Measurements from ENCODE around the gene VWA5A. TPM values are rescaled to one million over a fixed set of nuclear protein-coding genes. Genes with fewer than 3 reads are reported as not detected.

Gene VWA5A
- total RNA-seq, 2 experiments from 2014 or later, result 6.9 to 7.7 TPM

GRCh38 chr11:124079631-124080326 is 35.5 kb upstream of the VWA5A start:
- POLR2A ChIA-PET, result interaction anchor here (0.6 kb wide), 1 partner anchor 134 kb away, joined by 3 read pairs; no protein-coding TSS in a partner anchor
- Mint-ChIP-seq H3K4me1 (no peaks in the 10 kb centered on the region), H3K4me3 (no peak overlapping the region), H3K9me3 (no peaks in the 10 kb centered on the region), H3K36me3 (no peaks in the 10 kb centered on the region), H3K27me3 (peaks cover 30% of the 10 kb centered on the region), H3K27ac (no peak overlapping the region)
- DNase-seq (no peak), ATAC-seq (ENCODE audit: low read depth) (no peak)

GRCh38 chr11:124080327-124081001 is 34.8 kb upstream of the VWA5A start:
- Mint-ChIP-seq H3K4me1 (no peaks in the 10 kb centered on the region), H3K9me3 (no peaks in the 10 kb centered on the region), H3K36me3 (no peaks in the 10 kb centered on the region), H3K4me3 (no peak overlapping the region), H3K27me3 (peaks cover 33% of the 10 kb centered on the region), H3K27ac (no peak overlapping the region)
- POLR2A ChIA-PET, result interaction anchor here (0.6 kb wide), 1 partner anchor 133 kb away, joined by 3 read pairs; no protein-coding TSS in a partner anchor
- ATAC-seq (ENCODE audit: low read depth) (no peak), DNase-seq (no peak)

GRCh38 chr11:124081483-124081882 is 33.8 kb upstream of the VWA5A start:
- Mint-ChIP-seq H3K36me3 (no peaks in the 10 kb centered on the region), H3K27ac (no peak overlapping the region), H3K27me3 (peaks cover 29% of the 10 kb centered on the region), H3K4me3 (no peak overlapping the region), H3K9me3 (no peaks in the 10 kb centered on the region), H3K4me1 (no peaks in the 10 kb centered on the region)
- POLR2A ChIA-PET, result no interaction called here
- DNase-seq, result no peak
- no peak for ATAC-seq (ENCODE audit: low read depth)

GRCh38 chr11:124082371-124082770 is 32.9 kb upstream of the VWA5A start:
- POLR2A ChIA-PET, result no interaction called here
- DNase-seq (no peak), ATAC-seq (ENCODE audit: low read depth) (no peak)
- no peak overlapping the region for H3K27ac Mint-ChIP-seq
- no peak overlapping the region for H3K4me3 Mint-ChIP-seq
- no peaks in the 10 kb centered on the region for H3K9me3 Mint-ChIP-seq
- no peaks in the 10 kb centered on the region for H3K36me3 Mint-ChIP-seq
- peaks cover 26% of the 10 kb centered on the region for H3K27me3 Mint-ChIP-seq
- no peaks in the 10 kb centered on the region for H3K4me1 Mint-ChIP-seq

- no peak for DNase-seq
- peaks cover 22% of the 10 kb centered on the region for H3K27me3 Mint-ChIP-seq
- POLR2A ChIA-PET, result no interaction called here
- H3K4me1 Mint-ChIP-seq, result no peaks in the 10 kb centered on the region
- no peak for ATAC-seq (ENCODE audit: low read depth)
- H3K9me3 Mint-ChIP-seq, result no peaks in the 10 kb centered on the region
- no peaks in the 10 kb centered on the region for H3K36me3 Mint-ChIP-seq
- no peak overlapping the region for H3K4me3 Mint-ChIP-seq
- no peak overlapping the region for H3K27ac Mint-ChIP-seq
Observed at GRCh38 chr11:124085583-124085982, 29.7 kb upstream of the VWA5A start.

GRCh38 chr11:124085997-124086846 is 29.0 kb upstream of the VWA5A start:
- H3K36me3 Mint-ChIP-seq, result no peaks in the 10 kb centered on the region
- no peaks in the 10 kb centered on the region for H3K4me1 Mint-ChIP-seq
- H3K9me3 Mint-ChIP-seq, result no peaks in the 10 kb centered on the region
- POLR2A ChIA-PET, result no interaction called here
- no peak overlapping the region for H3K27ac Mint-ChIP-seq
- H3K27me3 Mint-ChIP-seq, result peaks cover 20% of the 10 kb centered on the region
- ATAC-seq (ENCODE audit: low read depth), result no peak
- DNase-seq, result no peak
- no peak overlapping the region for H3K4me3 Mint-ChIP-seq

- no peak overlapping the region for H3K4me3 Mint-ChIP-seq
- POLR2A ChIA-PET, result no interaction called here
- ATAC-seq (ENCODE audit: low read depth), result no peak
- H3K27me3 Mint-ChIP-seq, result peaks cover 19% of the 10 kb centered on the region
- H3K27ac Mint-ChIP-seq, result no peak overlapping the region
- H3K36me3 Mint-ChIP-seq, result no peaks in the 10 kb centered on the region
- DNase-seq, result no peak
- no peaks in the 10 kb centered on the region for H3K9me3 Mint-ChIP-seq
- H3K4me1 Mint-ChIP-seq, result no peaks in the 10 kb centered on the region
Observed at GRCh38 chr11:124090996-124091395, 24.3 kb upstream of the VWA5A start.

- no peaks in the 10 kb centered on the region for H3K9me3 Mint-ChIP-seq
- DNase-seq (no peak), ATAC-seq (ENCODE audit: low read depth) (no peak)
- H3K36me3 Mint-ChIP-seq, result no peaks in the 10 kb centered on the region
- no peak overlapping the region for H3K27ac Mint-ChIP-seq
- POLR2A ChIA-PET, result no interaction called here
- H3K4me3 Mint-ChIP-seq, result no peak overlapping the region
- peaks cover 20% of the 10 kb centered on the region for H3K27me3 Mint-ChIP-seq
- no peaks in the 10 kb centered on the region for H3K4me1 Mint-ChIP-seq
Observed at GRCh38 chr11:124093330-124093729, 21.9 kb upstream of the VWA5A start.

- Mint-ChIP-seq H3K27me3 (peaks cover 19% of the 10 kb centered on the region), H3K27ac (no peak overlapping the region), H3K9me3 (no peaks in the 10 kb centered on the region), H3K4me3 (no peak overlapping the region), H3K4me1 (no peaks in the 10 kb centered on the region), H3K36me3 (no peaks in the 10 kb centered on the region)
- no peak for DNase-seq
- POLR2A ChIA-PET, result no interaction called here
- ATAC-seq (ENCODE audit: low read depth), result no peak
Observed at GRCh38 chr11:124094731-124095130, 20.5 kb upstream of the VWA5A start.

- Mint-ChIP-seq H3K36me3 (no peaks in the 10 kb centered on the region), H3K9me3 (no peaks in the 10 kb centered on the region), H3K4me3 (no peak overlapping the region), H3K27ac (no peak overlapping the region), H3K27me3 (peaks cover 21% of the 10 kb centered on the region), H3K4me1 (no peaks in the 10 kb centered on the region)
- POLR2A ChIA-PET, result no interaction called here
- DNase-seq (no peak), ATAC-seq (ENCODE audit: low read depth) (no peak)
Observed at GRCh38 chr11:124096364-124096763, 18.9 kb upstream of the VWA5A start.

GRCh38 chr11:124098141-124098540 is 17.1 kb upstream of the VWA5A start:
- Mint-ChIP-seq H3K9me3 (no peaks in the 10 kb centered on the region), H3K27ac (no peak overlapping the region), H3K4me1 (no peaks in the 10 kb centered on the region), H3K27me3 (peaks cover 19% of the 10 kb centered on the region), H3K4me3 (no peak overlapping the region), H3K36me3 (no peaks in the 10 kb centered on the region)
- POLR2A ChIA-PET, result no interaction called here
- DNase-seq, result no peak
- no peak for ATAC-seq (ENCODE audit: low read depth)

- POLR2A ChIA-PET, result no interaction called here
- Mint-ChIP-seq H3K4me1 (no peaks in the 10 kb centered on the region), H3K27ac (no peak overlapping the region), H3K36me3 (no peaks in the 10 kb centered on the region), H3K9me3 (no peaks in the 10 kb centered on the region), H3K27me3 (peaks cover 32% of the 10 kb centered on the region), H3K4me3 (no peak overlapping the region)
- DNase-seq, result no peak
- no peak for ATAC-seq (ENCODE audit: low read depth)
Observed at GRCh38 chr11:124101737-124102136, 13.5 kb upstream of the VWA5A start.

- Mint-ChIP-seq H3K36me3 (no peaks in the 10 kb centered on the region), H3K9me3 (no peaks in the 10 kb centered on the region), H3K4me3 (no peak overlapping the region), H3K4me1 (no peaks in the 10 kb centered on the region), H3K27ac (no peak overlapping the region), H3K27me3 (peaks cover 51% of the 10 kb centered on the region)
- POLR2A ChIA-PET, result no interaction called here
- ATAC-seq (ENCODE audit: low read depth) (no peak), DNase-seq (no peak)
Observed at GRCh38 chr11:124108156-124108555, 7.1 kb upstream of the VWA5A start.

GRCh38 chr11:124109377-124109776 is 5.9 kb upstream of the VWA5A start:
- Mint-ChIP-seq H3K36me3 (no peaks in the 10 kb centered on the region), H3K4me1 (peaks cover 2% of the 10 kb centered on the region), H3K9me3 (no peaks in the 10 kb centered on the region), H3K27ac (no peak overlapping the region), H3K4me3 (no peak overlapping the region), H3K27me3 (peaks cover 41% of the 10 kb centered on the region)
- no peak for DNase-seq
- ATAC-seq (ENCODE audit: low read depth), result no peak
- POLR2A ChIA-PET, result no interaction called here

All from activated naive CD8-positive, alpha-beta T cell treated with anti-CD3 and anti-CD28 coated beads, Interleukin-2, amount 10 ng/mL, durations not matched to agents 7 days and 5 days (primary cell).